HL-60 (cell line): ENCODE results near the gene ICA1.

ENCODE experiments used
- GABPA ChIP-seq: IDR thresholded peaks from 2 replicates; pipeline ENCODE4 v1.6.1; 2012; ENCODE audit warnings: low read depth
- POLR2AphosphoS5 ChIP-seq: IDR thresholded peaks from 2 replicates; pipeline ENCODE4 v1.6.1; 2012; ENCODE audit warnings: low read depth
- TF ChIP-seq, protein P1 (sequence below): IDR thresholded peaks from one replicate; pipeline ENCODE4 v1.5.1; 2011; ENCODE audit warnings: low read length, control low read depth, inconsistent platforms; ENCODE audit not compliant: insufficient read depth

DNA sequence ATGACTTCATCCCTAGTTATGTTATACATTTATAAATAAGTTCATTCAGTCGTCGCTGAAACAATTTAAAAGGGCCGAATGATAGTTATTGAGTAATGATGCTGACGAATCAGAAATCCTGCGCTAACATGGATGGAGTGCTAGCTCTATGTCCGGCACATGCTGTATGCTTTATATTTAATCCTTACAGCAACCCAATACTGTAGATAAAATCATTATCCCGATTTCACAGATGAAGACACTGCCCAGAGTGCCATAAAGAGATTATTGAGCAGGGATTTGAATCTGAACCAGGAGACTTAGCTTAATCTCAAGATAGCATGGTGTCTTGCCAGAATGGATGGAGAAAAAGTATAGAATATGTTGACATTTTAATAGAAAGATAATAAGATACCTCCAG is 1.1 kb upstream of the ICA1 start:
- TF ChIP-seq, protein P1, sequence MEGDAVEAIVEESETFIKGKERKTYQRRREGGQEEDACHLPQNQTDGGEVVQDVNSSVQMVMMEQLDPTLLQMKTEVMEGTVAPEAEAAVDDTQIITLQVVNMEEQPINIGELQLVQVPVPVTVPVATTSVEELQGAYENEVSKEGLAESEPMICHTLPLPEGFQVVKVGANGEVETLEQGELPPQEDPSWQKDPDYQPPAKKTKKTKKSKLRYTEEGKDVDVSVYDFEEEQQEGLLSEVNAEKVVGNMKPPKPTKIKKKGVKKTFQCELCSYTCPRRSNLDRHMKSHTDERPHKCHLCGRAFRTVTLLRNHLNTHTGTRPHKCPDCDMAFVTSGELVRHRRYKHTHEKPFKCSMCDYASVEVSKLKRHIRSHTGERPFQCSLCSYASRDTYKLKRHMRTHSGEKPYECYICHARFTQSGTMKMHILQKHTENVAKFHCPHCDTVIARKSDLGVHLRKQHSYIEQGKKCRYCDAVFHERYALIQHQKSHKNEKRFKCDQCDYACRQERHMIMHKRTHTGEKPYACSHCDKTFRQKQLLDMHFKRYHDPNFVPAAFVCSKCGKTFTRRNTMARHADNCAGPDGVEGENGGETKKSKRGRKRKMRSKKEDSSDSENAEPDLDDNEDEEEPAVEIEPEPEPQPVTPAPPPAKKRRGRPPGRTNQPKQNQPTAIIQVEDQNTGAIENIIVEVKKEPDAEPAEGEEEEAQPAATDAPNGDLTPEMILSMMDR: no peak
- TF ChIP-seq POLR2AphosphoS5 (no peak), GABPA (no peak)
